Subcutaneous preadipocyte (primary cell): Measurements from ENCODE around the gene BTN3A1. TPM values are rescaled to one million over a fixed set of nuclear protein-coding genes. Genes with fewer than 3 reads are reported as not detected.

Source experiments
- total RNA-seq: library from RNA; depleted of rRNA; stranded (reverse); fragments of >200 nt; gene quantifications from 2 replicates; pipeline ENCODE4 v1.2.3, GENCODE V29; 2012

The BTN3A1 gene
- total RNA-seq = 11.4 and 15.1 TPM in 2 replicates

GRCh38 chr6:26401987-26402658, at the start of gene BTN3A1:
Gene BTN3A1, plus strand, starts transcription at chr6:26402275. Its CDS starts 3,289 bp downstream, at chr6:26405564.

GRCh38 chr6:26457806-26458688, 56.0 kb downstream of the BTN3A1 start, which contains the start of gene BTN2A1:
Gene BTN2A1, plus strand, starts transcription at chr6:26457955. Its CDS starts 682 bp downstream, at chr6:26458637.

Other genes with a start within 250 kb of the BTN3A1 start
- 19.8 and 22.1 TPM in 2 replicates for gene BTN3A2, start 37.1 kb upstream of the BTN3A1 start, total RNA-seq
- gene BTN2A2, start 19.2 kb upstream of the BTN3A1 start, total RNA-seq = 5.9 and 8.1 TPM in 2 replicates
- 21.7 and 26.6 TPM in 2 replicates for gene BTN3A3, start 38.2 kb downstream of the BTN3A1 start, total RNA-seq
- gene BTN2A1, start 55.7 kb downstream of the BTN3A1 start, total RNA-seq = 10.7 and 13.5 TPM in 2 replicates
- gene BTN1A1, start 98.0 kb downstream of the BTN3A1 start, total RNA-seq = under 0.01 and 0.20 TPM in 2 replicates
- 74.5 and 77.9 TPM in 2 replicates for gene HMGN4, start 136.1 kb downstream of the BTN3A1 start, total RNA-seq
- 9.9 and 12.9 TPM in 2 replicates for gene ABT1, start 194.7 kb downstream of the BTN3A1 start, total RNA-seq